GM18868 (cell line): Measurements from ENCODE around the gene DMXL1.
"Not testable (repeated sequence)": the region's sequence is repeated elsewhere in the genome, so short reads cannot be mapped to it uniquely, and the experiment has no call there.

ENCODE experiments used
- ATAC-seq: cut with Tn5 transposase; IDR thresholded peaks from one replicate; pipeline ENCODE4 v1.9.1; 2021; ENCODE audit warnings: mild to moderate bottlenecking, moderate library complexity; ENCODE audit not compliant: unreplicated experiment

The DMXL1 gene

DNA sequence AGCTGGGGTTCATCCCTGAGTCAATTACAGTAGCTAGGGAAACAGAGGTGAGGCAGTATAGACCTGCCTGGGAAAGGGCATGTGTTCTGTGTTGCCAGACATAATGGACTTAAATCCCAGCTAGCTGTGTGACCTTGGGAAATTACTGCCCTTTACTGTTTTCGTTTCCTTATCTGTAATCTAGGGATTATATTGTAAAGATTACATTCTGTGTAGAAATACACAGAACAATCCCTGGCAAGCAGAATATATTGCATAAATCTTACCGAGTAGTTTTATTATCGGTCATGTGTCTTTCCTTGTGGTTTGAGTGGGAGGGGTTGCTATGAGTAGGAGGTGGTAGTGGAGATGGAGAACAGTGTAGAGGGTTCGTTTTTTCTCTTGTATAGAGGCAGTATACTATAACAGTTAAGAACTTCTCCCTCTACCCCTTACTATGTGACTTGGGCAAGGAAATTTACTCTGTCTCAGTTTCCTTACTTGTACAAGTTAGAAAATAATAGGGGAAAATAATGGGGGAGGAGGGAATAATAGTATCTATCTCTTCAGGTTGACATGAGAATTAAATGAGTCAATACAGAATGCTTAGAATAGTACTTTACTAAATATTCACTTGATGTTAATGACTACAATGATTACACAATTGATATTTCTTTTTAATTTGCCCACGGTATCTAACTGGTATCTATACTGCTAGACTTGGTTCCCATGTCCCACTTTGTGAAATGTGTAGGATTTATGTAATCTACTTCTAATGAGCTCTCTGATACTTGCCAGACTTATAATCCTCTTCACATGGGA is 7.1 kb upstream of the DMXL1 start:
- ATAC-seq, result peak; percentile 85

DNA sequence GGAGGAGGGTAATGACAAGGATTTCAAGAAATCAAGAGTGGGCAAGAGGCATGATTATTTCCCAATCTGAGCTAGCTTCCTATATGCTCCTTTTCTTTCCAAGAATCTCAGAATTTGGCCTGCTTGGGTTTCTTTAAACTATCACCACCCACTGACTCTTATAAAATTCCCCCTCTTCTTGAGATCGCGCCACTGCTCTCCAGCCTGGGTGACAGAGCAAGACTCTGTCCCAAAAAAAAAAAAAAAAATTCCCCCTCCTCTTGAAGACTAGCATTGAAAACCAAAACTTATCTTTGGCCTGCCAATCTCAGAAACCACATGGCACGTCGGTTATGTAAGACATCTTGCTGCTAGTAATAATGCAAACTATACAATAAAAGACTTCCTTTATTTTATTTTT is 3.4 kb upstream of the DMXL1 start:
- ATAC-seq, result no peak

- peak; percentile 47 for ATAC-seq
Measured at GRCh38 chr5:119070578-119070827, 384 bp upstream of the DMXL1 start.

DNA sequence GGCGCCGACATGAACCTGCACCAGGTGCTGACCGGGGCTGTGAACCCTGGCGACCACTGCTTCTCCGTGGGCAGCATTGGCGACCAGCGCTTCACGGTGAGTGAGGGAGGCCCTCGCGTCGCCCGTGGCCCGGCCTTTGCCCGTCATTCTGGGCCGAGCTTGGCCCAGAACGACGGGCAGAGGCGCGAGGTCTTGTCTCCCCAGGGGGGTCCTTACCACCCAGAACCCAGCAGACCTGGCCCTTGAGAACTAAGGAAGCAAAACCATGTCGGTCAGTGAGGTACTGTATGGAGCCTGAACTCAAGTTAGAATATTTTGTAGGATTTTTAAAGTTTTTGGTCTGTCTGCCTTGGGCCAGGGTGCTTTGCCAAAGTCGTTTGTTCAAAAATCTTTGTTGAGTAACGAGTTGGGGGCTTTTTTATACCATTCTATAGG is 691 bp downstream of the DMXL1 start:
- peak; percentile 0 for ATAC-seq

- ATAC-seq, result no peak
Measured at GRCh38 chr5:119072496-119072895, 1.6 kb downstream of the DMXL1 start.

GRCh38 chr5:119073746-119074337 is 3.0 kb downstream of the DMXL1 start:
- not testable (repeated sequence) for ATAC-seq

DNA sequence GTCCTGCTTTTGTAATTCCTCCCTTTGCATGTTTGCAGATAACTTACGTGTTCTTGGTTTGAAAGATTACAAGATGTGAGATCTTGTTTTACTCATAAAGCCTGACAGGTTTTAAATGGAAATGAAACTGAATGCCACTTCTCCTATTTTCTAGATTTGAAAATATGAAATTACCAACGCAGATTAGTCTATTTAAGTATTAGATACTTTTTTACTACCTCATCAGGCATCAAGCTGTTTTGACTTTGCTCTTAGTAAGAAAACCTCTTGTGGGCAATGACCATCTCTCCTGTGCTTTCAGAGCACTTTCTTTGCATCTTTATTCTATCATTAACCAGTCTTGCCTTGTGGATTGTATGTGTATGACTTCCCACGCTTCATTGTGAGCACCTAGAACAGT is 3.5 kb downstream of the DMXL1 start:
- ATAC-seq, result peak; percentile 18

DNA sequence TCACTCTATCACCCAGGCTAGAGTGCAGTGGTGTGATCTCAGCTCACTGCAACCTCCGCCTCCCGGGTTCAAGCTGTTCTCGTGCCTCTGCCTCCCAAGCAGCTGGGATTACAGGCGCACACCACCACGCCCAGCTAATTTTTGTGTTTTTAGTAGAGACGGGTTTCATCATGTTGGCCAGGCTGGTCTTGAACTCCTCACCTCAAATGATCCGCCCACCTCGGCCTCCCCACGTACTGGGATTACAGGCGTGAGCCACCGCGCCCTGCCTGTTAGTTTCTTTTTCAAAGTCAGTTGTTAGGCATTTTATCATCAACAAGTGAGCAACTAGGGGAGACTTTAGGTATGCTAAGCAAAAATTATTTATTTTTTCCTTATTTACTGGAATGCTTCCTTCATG is 4.4 kb downstream of the DMXL1 start:
- not testable (repeated sequence) for ATAC-seq

DNA sequence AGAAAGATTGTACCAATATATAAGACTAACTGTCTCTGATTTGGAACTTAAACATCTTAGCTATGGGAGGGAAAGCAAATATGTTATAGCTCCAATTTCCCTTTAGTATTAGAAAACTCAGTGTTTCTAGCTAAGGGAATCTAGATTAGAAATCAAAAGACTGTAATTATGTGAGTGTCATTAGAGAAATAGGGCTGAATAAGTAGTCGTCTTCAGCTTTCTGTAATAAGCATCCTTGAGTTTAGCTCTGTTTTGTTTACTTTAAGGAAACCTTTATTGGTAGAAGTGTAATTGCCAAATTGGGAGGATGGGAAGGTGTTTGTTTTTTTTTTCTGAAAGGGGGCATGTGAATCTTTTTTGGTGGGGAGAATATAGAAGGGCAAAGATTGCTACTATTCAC is 5.2 kb downstream of the DMXL1 start:
- no peak for ATAC-seq

GRCh38 chr5:119077444-119077843 is 6.6 kb downstream of the DMXL1 start:
- ATAC-seq, result no peak

GRCh38 chr5:119078071-119078846 is 7.4 kb downstream of the DMXL1 start:
- ATAC-seq, result no peak

DNA sequence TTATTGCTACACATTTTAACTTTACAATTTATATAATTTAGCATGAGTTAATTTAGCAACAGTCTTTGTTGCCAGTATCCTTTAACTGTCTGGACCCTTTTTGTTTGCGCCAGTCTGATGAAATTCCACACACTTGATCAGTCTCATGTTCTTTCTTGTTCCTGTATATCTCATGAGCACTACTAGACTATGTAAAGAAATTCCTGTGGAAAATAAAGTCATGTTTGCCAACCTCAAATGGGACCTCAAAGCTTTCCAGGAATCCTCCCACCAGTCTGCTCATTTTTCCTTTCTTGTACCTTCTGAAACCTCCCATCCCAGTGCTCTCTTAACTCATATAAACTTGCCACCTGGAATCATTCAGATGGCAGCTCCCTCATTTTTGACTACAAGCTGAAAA is 8.0 kb downstream of the DMXL1 start:
- no peak for ATAC-seq

DNA sequence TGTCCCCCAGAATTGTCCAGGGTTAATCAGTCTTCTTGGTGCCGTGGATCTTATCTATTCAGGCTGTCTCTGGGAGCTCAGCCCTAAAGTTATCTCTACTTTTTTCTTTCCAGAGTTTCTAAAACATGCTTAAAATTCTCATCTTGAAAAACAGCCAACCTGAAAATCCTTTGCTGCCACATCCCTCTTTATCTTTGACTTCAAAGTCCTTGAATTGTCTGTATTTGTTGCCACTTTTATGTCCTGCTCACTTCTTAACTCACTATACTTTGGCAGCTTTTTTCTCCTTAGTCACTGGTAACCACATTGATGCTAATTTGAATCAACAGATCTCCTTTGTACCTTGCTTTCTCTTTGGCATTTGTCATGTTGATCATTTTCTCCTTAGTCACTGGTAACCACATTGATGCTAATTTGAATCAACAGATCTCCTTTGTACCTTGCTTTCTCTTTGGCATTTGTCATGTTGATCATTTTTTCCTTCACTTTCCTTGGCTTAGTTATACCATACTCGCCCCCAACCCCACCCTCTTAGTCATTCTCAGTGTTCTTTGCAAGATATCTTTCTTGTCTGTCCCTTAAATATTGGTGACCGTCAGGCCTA is 8.5 kb downstream of the DMXL1 start:
- ATAC-seq, result peak; percentile 54

GRCh38 chr5:119080936-119081335 is 10.0 kb downstream of the DMXL1 start:
- no peak for ATAC-seq

DNA sequence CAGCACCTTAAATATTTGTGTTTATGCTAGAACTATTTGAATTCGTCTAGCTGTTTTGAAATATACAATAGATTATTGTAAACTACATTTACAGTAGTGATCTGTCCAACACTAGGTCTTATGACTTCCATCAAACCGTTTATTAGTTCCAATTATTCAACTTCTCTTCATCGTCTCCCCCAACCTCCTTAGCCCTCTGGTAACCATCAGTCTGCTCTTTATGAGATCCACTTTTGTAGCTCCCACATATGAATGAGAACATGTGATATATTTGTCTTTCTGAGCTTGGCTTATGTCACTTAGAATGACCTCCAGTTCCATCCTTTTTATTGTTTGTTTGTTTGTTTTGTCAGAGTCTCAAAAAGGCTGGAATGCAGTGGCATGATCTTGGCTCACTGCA is 11.8 kb downstream of the DMXL1 start:
- no peak for ATAC-seq

DNA sequence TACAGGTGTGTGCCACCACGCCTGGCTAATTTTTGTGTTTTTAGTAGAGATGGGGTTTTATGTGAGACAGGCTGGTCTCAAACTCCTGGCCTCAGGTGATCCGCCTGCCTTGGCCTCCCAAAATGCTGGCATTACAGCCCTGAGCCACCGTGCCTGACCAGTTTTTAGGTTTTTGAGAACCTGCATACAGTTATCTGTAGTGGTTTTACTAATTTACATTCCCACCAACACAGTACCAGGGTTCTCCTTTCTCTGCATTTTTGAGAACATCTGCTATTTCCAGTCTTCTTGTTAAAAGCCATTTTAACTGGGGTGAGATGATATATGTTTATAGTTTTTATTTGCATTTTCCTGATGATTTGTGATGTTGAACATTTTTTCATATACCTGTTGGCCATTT is 12.8 kb downstream of the DMXL1 start:
- peak; percentile 53 for ATAC-seq

GRCh38 chr5:119088438-119088837 is 17.6 kb downstream of the DMXL1 start:
- no peak for ATAC-seq

GRCh38 chr5:119095611-119096010 is 24.7 kb downstream of the DMXL1 start:
- no peak for ATAC-seq

DNA sequence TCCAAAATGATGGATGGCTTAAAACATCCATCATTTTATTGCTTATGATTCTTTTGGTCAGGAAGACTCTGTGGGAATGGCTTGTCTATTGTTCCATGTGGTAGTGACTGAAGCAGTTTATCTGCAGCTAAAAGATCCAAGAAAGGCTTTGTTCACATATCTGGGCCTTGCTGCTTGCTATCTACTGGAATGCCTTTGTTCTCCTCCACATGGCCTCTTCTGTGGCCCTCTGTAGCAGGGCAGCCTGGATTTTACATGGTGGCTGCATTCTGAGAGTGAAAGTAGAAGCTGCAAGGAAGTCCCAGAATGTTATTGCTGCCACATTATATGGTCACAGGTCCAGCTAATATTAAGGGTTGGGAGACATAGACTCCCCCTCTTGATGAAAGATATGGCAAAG is 35.1 kb downstream of the DMXL1 start:
- ATAC-seq, result no peak

GRCh38 chr5:119112151-119112550 is 41.3 kb downstream of the DMXL1 start:
- ATAC-seq, result no peak

DNA sequence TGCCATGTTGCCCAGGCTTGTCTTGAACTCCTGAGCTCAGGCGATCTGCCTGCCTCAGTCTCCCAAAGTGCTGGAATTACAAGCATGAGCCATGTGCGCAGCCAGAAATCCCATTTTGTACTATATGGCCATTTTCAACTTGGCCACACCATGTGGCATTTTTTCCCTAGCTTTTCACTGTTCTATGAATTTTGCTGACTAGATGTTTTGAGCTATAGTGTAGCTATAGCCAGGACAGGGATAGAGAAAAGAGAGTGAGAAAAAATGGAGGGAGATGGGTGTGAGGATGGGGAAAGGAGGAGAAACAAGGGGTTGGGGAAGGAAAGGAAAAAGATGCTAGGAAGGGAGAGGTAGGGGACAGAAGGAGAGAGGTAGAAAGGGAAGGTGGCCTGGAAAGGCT is 46.4 kb downstream of the DMXL1 start:
- ATAC-seq, result no peak

DNA sequence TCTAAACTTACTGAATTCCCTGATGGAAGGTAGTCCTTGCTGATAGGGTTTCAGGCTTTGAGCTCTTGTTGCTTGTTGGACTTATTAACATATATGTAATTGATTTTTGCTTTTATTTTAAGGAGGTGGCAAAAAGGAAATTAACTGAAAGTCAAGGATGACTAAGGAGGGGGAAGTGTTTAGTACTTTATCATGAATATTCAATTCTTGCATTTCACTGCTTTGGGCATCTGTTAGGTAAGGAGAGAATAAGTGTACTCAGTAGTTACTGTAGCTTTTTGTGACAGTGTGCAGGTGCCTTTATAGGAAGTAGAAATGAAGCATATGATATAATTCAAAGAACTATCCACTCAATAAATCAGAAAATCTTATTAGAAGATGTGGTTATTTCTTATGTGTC is 47.1 kb downstream of the DMXL1 start:
- ATAC-seq, result no peak
